ENCODE data around the gene MIPEP.

DNA sequence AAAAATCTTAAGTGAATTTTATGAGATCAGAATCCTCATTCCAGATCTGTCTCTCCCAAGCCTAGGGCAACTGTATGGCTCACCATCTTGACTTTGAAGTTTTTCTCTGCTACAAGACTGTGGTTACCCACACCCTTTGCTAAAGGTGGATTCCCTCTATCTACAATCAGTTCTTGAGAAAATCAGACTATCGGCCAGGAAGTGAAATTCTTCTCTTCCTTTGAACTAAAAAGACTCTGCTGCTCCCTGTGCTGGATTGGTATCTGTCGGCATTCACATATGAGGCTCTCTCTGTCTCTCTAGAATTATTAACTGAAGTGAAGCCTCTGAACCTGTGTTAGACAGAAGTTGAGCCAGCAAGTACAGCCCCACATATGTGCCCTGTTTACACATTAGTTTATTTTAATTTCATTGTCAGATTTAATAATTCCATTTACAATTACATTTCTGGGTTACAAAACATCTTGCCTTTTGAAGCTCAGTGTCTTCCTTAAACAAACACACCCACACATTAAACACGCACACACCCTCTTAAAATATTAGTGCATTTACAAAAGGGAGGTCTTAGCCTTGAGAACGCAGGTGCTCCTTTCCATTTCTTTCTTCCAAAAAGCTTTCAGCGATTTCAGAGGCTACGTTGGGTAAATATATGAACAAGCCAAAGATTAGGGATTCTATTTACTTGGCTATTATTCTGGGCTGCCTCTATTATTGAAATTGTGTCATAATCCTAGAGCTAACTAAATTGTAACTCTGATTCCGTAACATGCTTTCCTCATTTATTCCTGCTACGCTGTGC, 145.7 kb downstream of the MIPEP start:
- TF ChIP-seq CTCF (IDR thresholded peaks at IDR 0.05) (no peak), POLR2AphosphoS5 (IDR thresholded peaks at IDR 0.05) (no peak), POLR2A (IDR thresholded peaks at IDR 0.05; ENCODE audit: low read depth) (no peak)
